HTERT RPE-1 (cell line): ENCODE results near the gene PGM2.

ENCODE experiments used
- in situ Hi-C: fragments of 300-500 bp; cut with MboI; formaldehyde crosslinking; loops from 4 replicates; pipeline ENCODE4 v1.14.3; 2020; ENCODE audit warnings: low sequenced_read_pairs

Gene PGM2

DNA sequence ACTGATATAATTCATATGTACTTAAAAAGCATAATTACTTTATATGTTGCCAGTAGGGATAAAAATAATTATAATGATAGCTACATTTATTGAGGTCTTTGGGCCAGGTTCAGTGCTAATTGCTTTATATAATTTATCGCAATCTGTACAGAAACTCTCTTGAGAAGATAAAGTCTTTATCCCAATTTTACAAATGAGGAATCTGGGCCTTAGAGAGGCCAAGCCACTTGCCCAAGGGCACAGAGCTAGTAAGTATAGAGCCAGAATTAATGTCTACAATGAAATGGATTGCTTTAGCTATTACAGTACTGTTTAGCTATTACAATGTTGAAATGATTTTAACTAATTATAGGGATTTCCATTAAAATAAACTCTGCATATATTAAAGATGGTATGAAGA, 33.8 kb downstream of the PGM2 start:
- in situ Hi-C loops: no loop called here

DNA sequence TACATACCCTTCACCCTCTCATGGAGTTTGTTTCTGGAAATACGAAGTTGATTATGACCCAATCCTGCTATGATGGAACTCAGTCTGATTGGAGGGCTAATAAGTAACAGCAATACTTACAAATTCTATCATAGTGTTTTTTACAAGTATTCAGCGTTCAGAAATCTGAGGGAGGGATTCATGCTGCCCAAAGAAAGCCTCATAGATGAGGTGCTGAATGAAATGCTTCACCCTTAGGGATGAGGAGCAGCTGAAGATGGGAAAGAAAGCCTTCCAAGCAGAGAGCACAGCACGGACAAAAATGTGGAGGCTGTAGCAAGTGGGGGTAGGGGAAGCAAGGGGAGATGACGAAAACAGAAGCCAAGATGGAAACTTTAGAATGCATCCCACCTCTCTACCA, 36.5 kb downstream of the PGM2 start:
- in situ Hi-C loops: no loop called here

GRCh38 chr4:37864786-37865185, 38.3 kb downstream of the PGM2 start:
- in situ Hi-C loops: no loop called here

GRCh38 chr4:37865450-37865849, 39.0 kb downstream of the PGM2 start:
- in situ Hi-C loops: no loop called here

DNA sequence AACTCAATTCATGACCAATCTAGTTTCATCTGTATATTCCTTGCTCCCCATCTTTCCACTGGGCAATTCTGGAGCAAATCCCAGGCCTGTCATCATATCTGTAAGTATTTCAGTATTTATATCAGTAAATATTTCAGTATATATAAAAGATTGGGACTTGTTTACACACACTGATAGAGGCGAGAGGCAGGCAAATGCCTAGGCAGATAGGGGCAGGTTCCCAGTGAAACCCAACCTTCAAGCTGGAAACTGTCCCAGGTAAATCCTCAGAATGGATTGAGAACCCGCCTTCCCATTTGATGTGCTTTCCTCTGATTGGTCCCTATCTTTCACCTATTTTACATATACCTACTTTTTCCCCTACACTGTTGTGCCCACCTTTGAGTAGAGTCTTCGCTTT, 40.6 kb downstream of the PGM2 start:
- in situ Hi-C loops: no loop called here

- in situ Hi-C loops: no loop called here
Measured at GRCh38 chr4:37868238-37868637, 41.8 kb downstream of the PGM2 start.

DNA sequence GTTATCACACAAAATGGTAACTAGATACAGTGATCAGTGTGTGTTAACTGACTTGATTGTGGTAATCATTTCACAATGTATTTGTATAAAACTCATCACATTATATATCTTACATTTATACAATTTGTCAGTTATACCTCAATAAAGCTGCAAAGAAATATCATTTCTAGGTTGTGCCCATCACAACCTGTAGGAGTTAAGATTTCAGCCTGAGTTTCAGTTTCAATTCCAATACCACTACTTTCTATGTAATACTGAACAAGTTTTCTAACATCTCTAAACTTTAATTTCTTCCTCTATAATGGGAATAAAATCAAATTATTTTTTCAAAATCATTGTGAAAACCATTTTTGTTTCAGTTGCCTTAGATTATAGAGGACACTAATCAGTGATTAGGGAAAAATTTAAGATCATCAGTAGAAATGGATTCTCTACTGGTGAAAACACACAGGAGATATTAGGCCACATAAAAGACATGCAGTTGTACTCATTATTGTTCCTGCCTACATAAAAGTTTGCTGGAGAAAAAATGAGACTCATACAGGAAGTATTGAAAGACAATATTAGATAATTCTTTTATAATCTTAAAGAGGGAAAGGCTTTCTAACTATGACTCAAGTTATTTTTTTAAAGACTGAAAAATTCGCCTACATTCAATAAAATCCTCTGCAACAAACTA, 46.0 kb downstream of the PGM2 start:
- in situ Hi-C loops: no loop called here

GRCh38 chr4:37873386-37873785, 46.9 kb downstream of the PGM2 start:
- in situ Hi-C loops: no loop called here

- in situ Hi-C loops: no loop called here
Measured at GRCh38 chr4:37876156-37876555, 49.7 kb downstream of the PGM2 start.

DNA sequence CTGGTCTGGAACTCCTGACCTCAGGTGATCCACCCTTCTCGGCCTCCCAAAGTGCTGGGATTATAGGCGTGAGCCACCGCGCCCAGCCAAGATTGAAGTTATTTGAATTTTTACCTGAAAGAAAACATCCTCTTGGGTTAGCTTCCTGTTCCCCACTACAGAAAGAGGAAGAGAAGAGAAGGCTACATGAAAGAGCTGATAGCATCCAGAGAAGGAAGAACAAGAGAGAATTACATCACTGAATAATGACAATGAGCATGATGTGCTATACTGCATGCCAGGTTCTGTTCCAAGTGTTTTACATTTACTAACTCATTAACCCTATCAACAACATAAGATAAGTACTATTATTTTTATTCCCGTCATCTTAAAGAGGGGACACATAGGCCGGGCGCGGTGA, 52.9 kb downstream of the PGM2 start:
- in situ Hi-C loops: no loop called here

GRCh38 chr4:37881811-37882210, 55.3 kb downstream of the PGM2 start:
- in situ Hi-C loops: no loop called here

GRCh38 chr4:37882665-37883296, 56.3 kb downstream of the PGM2 start:
- in situ Hi-C loops: no loop called here

DNA sequence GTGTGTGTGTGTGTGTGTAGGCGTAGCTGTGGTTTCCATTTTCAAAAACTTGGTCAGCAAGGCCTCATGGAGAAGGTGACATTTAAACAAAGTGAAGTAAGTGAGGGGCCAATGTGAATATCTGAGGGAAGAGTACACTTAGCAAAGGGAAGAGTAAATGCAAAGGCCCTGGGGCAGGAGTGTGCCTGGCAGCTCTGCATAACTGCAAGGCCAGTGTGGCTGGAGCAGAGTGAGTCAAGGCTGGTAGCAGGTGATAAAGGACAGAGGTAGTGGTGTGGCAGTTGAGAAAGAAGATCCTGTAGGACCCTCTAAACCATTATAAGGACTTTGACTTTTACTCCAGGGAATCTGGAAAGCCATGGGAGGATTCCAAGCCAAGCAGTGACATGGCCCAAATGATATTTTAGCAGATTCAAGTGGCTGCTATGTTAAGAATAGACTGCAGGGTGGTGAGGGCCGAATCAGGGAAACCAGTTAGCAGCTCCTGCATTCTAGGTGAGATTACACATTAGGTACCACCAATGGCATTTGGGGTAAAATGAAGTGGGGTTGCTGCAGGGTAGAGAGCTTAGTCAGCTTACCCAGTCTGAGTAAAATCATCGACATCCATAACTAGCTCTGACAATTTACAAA, 58.5 kb downstream of the PGM2 start:
- in situ Hi-C loops: no loop called here

GRCh38 chr4:37885496-37885895, 59.0 kb downstream of the PGM2 start:
- in situ Hi-C loops: no loop called here

- in situ Hi-C loops: no loop called here
Measured at GRCh38 chr4:37889849-37890800, 63.6 kb downstream of the PGM2 start.

GRCh38 chr4:37890801-37891259, 64.3 kb downstream of the PGM2 start, which contains the start of gene TBC1D1:
TBC1D1 (plus strand) TSS chr4:37891084; CDS start chr4:37902096, 11,012 bp downstream.
- in situ Hi-C loops: no loop called here

DNA sequence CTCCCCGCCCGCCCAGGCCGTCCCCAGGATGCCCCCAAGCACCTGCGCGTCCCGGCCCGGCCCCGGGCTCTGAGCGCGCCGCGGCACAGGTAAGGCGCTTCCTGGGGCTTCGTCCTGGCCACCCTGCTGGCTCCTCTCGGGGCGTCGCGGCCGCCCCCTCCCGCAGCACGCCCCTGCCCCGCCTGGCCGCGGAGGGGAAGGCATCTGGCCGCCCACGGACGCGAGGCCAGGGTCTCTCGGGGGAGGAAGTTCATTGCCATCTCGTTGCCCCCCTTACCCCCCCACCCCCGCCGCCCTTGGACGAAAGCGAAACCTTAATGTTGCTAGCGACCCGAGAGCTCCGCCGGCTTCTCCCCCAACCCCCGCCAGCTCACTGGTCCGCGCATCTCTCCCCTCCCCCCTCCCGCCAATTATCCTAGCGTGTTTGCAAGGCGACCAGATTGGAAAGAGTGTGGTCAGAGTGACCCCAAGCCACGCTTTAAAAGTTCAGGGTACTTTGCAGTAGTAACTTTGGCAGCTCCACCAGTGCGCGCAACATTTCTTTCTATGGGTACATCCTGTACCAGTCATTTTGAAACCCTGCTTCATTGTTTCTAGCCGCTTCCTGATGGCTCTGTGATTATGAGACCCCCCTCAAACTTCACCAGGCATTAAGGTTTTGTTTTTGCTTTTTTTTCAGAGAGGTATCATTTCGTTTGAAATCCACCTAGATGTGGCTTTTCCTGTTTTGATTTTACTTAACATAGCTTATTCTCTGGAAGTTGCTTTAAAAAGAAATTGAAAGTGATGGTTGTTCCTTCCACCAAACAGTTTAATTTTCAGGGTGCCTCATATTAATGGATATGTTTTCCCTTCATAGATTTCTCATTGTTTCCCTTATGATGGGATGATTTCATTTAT, 65.0 kb downstream of the PGM2 start:
- in situ Hi-C loops: no loop called here

GRCh38 chr4:37892641-37893040, 66.2 kb downstream of the PGM2 start:
- in situ Hi-C loops: no loop called here

GRCh38 chr4:37893164-37893563, 66.7 kb downstream of the PGM2 start:
- in situ Hi-C loops: no loop called here

- in situ Hi-C loops: no loop called here
Measured at GRCh38 chr4:37895271-37895670, 68.8 kb downstream of the PGM2 start.
